ENCODE data around the gene NAALADL1.
"Not testable (repeated sequence)": the region's sequence is repeated elsewhere in the genome, so short reads cannot be mapped to it uniquely, and the experiment has no call there.

Gene NAALADL1

DNA sequence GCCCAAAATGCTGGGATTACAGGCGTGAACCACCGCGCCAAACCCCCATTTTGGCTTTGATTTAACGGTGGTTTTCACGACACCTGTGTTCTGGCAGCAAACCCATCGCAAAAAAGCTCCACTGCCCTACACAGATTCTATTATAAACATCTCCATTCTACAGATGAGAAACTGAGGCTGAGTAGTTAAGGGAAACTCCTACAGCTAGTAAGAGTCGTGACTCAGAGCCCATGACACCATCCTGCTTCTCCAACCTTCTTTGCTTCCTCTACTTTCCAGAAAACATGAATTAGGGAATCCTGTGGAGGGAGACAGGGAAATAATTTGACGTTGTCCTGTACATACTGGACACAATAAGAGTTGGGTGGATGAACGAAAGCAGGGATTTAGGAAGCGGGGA lies 31.5 kb downstream of the NAALADL1 start:
- Mint-ChIP-seq H3K36me3 (peaks cover 6% of the 10 kb centered on the region), H3K4me1 (peaks cover 22% of the 10 kb centered on the region), H3K4me3 (peak overlapping the region; percentile 62), H3K27ac (peak overlapping the region; percentile 93), H3K9me3 (no peaks in the 10 kb centered on the region), H3K27me3 (no peaks in the 10 kb centered on the region)
- CTCF ChIA-PET = interaction anchor here (0.6 to 2.1 kb wide), 2 partner anchors 12 to 71 kb away, joined by 3 to 16 read pairs; partner anchors contain the start of gene ARL2
- no peak for DNase-seq

DNA sequence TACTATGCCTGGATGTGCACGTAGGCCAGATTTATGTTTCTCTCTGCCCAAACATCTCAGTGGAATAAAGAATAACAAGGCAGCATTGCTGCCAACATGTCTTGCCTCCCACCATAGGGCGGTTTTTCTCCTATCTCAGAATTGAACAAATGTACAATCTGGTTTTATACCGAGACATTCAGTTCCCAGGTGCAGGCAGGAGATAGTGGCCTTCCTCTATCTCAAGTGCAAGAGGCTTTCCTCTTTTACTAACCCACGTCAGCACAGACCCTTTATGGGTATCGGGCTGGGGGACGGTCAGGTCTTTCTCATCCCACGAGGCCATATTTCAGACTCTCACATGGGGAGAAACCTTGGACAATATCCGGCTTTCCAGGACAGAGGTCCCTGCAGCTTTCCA lies 34.9 kb downstream of the NAALADL1 start:
- H3K27ac Mint-ChIP-seq, H3K4me3 Mint-ChIP-seq, CTCF ChIA-PET, H3K9me3 Mint-ChIP-seq, H3K27me3 Mint-ChIP-seq, DNase-seq, H3K36me3 Mint-ChIP-seq: not testable (repeated sequence)
- peaks cover 16% of the 10 kb centered on the region for H3K4me1 Mint-ChIP-seq

DNA sequence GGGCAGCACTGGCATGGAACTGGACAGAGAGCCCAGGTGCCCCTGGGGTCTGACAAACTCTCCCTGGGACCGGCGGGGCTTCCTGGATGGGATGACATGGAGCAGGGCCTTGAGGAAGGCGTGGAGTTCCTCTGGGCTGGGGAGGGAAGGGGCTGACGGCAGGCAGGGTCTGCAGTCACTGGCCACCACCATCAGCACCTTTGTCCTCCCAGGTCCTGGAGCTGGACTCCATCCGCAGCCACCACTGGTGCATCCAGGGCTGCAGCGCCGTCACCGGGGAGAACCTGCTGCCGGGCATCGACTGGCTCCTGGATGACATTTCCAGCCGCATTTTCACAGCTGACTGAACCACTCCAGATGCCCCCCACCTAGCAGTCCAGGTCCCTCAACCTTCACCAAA lies 36.8 kb downstream of the NAALADL1 start:
- Mint-ChIP-seq H3K4me1 (peaks cover 5% of the 10 kb centered on the region), H3K36me3 (peaks cover 19% of the 10 kb centered on the region), H3K27ac (no peak overlapping the region), H3K27me3 (no peaks in the 10 kb centered on the region), H3K9me3 (no peaks in the 10 kb centered on the region), H3K4me3 (no peak overlapping the region)
- DNase-seq = no peak
- CTCF ChIA-PET = no interaction called here

DNA sequence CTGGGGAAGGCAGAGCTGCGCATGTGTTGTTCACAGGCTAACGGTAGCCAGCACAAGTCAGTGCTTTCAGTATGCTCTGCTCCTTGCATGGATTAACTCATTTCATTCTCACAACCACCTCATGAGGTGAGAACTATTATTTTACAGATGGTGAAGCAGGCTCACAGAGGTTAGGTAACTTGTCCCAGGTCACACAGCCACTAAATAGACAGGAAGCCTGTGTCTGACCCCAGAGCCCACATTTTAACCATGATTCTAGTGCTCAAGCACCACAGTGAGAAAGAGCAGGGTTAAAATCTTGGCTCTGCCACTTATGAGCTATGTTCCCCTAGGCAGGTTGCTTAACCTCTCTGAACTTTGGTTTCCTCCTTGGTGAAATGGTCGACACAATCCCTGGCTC lies 37.4 kb downstream of the NAALADL1 start:
- Mint-ChIP-seq H3K36me3 (peaks cover 23% of the 10 kb centered on the region), H3K27ac (no peak overlapping the region)

DNA sequence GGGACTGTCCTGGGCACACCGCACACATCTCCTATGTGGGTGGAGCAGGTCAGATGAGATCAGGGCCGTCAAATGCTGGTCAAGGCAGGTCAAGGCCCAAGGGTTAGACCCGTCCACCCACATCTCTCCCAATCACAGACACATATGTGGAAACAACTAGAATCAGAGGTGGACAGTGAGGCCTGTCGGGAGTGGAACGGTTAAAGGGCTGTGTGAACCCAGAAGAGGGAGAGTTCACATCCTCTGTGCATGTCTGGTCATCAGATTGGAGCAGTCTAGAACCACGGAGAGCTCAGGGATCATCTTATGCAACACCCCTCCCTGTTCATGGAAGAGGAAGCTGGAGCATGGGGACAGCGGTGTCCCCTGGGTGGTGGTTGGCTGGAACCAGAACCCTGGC lies 38.5 kb downstream of the NAALADL1 start:
- no peaks in the 10 kb centered on the region for H3K27me3 Mint-ChIP-seq
- no peaks in the 10 kb centered on the region for H3K9me3 Mint-ChIP-seq
- CTCF ChIA-PET = no interaction called here
- H3K36me3 Mint-ChIP-seq = peaks cover 25% of the 10 kb centered on the region
- no peak overlapping the region for H3K27ac Mint-ChIP-seq
- H3K4me3 Mint-ChIP-seq = no peak overlapping the region
- DNase-seq = no peak
- H3K4me1 Mint-ChIP-seq = peaks cover 20% of the 10 kb centered on the region

More for the DNA sequence above, 37.4 kb downstream of the NAALADL1 start:
- Mint-ChIP-seq H3K27me3 (no peaks in the 10 kb centered on the region), H3K4me1 (peaks cover 9% of the 10 kb centered on the region), H3K4me3 (no peak overlapping the region), H3K9me3 (no peaks in the 10 kb centered on the region)
- CTCF ChIA-PET = no interaction called here
- no peak for DNase-seq

DNA sequence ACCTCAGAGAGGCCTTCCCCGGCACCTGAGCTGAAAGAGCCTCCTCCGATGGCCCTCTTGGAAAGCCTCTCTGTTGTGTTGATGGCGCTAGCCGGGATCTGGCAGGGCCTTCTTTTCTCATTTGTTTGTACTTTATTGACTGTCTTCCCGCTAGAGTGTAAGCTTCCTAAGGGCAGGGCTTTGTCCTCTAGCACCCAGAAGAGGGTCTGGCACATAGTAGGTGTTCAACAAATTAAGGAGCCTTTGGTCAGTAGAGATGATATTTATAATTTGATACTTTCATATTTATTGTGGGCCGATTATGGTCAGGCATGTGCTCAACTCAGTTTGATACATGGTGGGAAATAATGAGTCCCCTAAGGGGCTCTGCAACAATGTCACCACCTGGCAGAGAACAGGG lies 40.4 kb downstream of the NAALADL1 start:
- H3K9me3 Mint-ChIP-seq = no peaks in the 10 kb centered on the region
- H3K27me3 Mint-ChIP-seq = peaks cover 4% of the 10 kb centered on the region
- CTCF ChIA-PET = interaction anchor here (0.7 to 0.8 kb wide), 2 partner anchors 18 to 100 kb away, joined by 3 read pairs; partner anchors contain the start of gene ZNHIT2
- H3K36me3 Mint-ChIP-seq = peaks cover 25% of the 10 kb centered on the region
- no peak overlapping the region for H3K4me3 Mint-ChIP-seq
- no peak overlapping the region for H3K27ac Mint-ChIP-seq
- peaks cover 30% of the 10 kb centered on the region for H3K4me1 Mint-ChIP-seq
- no peak for DNase-seq

DNA sequence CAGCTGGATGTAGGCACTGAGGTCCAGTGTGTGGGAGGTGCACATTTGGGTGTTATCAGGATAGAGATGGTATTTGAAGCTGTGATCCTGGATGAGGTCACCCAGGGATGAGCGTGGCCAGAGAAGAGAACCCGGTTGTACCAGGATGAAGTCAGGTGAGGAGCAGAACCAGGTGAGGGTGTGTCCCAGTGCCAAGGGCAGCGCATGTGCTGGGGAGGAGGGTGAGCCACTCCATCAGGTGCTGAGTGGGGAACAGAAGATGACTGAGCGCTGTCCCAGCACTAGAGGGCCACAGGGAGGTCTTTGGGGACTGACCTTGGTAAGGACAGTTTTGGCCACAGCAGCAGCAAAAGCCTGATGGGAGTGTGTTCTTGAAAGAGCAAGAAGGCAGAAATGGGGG lies 41.6 kb downstream of the NAALADL1 start:
- Mint-ChIP-seq H3K36me3 (peaks cover 19% of the 10 kb centered on the region), H3K27ac (peak overlapping the region; percentile 17), H3K9me3 (no peaks in the 10 kb centered on the region), H3K27me3 (peaks cover 7% of the 10 kb centered on the region), H3K4me1 (peaks cover 32% of the 10 kb centered on the region), H3K4me3 (peak overlapping the region; percentile 9)
- DNase-seq = no peak
- CTCF ChIA-PET = no interaction called here

DNA sequence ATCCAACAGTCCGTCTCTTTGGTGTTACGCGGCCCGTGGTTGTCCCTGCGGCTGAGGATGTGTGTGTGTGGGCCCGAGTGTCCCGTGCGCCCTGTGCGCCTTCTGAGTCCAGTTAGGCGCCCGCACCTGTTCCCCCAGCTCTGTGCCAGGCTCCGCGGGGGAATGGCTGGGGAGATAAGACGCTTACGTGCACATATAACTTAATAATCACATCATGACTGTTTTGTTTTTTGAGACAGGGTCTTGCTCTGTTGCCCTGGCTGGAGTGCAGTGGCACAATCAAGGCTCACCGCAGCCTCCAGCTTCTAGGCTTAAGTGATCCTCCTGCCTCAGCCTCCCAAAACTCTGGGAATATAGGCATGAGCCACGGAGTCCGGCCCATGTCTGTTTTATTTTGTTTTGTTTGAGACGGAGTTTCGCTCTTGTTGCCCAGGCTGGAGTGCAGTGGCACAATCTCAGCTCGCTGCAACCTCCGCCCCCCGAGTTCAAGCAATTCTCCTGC lies 43.6 kb downstream of the NAALADL1 start:
- DNase-seq = no peak
- Mint-ChIP-seq H3K9me3 (no peaks in the 10 kb centered on the region), H3K4me3 (peak overlapping the region; percentile 89), H3K4me1 (peaks cover 32% of the 10 kb centered on the region), H3K27ac (peak overlapping the region; percentile 94), H3K36me3 (peaks cover 17% of the 10 kb centered on the region), H3K27me3 (peaks cover 15% of the 10 kb centered on the region)
- CTCF ChIA-PET = interaction anchor here (0.6 to 6.6 kb wide), 19 partner anchors 12 to 310 kb away, joined by 3 to 42 read pairs (median 4); partner anchors contain the start of genes CDC42BPG, MAJIN, SAC3D1 and SNX15

DNA sequence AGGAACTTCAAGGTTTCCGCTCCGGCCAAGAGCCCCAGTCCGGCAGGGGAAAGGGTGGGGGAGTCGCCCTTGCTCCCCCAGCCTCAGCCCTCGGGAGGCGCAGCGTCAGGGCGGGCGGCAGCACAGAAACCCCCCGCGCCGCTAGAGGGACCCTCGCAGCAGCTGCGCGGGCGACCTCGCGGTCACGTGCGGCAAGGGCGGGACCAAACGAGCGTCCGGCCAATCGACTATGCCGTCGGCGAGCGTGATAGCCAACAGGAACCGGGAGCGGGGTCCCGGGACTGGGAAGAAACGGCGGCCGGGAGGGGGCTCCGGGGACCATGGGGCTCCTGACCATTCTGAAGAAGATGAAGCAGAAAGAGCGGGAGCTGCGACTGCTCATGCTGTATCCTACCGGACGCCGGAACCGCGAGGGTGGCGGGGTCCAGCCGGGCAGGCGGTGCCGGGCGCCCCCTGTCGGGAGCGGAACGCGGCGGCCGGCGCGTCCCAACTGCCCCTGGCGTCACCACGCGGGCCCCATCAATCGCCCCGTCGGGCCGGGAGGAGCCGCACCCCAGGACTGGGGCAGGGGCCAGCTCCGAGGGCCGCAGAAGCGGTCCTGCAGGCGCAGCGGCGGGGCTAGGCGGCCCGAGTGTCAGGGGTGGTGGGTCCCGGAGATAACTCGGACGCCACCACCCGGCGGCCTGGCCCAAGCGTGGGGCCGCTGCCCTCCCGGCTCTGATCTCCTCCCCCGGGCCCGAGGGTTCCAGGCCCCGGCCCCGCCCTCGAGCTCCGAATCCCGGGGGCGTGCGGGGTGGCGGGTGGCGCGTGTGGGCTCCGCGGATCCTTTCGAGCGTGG lies 44.2 kb downstream of the NAALADL1 start, which contains the start of gene ARL2:
ARL2 (plus strand) TSS at position 273 of the 838 bp plus-strand sequence; CDS start at position 321, 48 bp downstream.
- peaks cover 15% of the 10 kb centered on the region for H3K36me3 Mint-ChIP-seq
- H3K27ac Mint-ChIP-seq = peak within 1 kb of the TSS; percentile 98
- peaks cover 32% of the 10 kb centered on the region for H3K4me1 Mint-ChIP-seq

DNA sequence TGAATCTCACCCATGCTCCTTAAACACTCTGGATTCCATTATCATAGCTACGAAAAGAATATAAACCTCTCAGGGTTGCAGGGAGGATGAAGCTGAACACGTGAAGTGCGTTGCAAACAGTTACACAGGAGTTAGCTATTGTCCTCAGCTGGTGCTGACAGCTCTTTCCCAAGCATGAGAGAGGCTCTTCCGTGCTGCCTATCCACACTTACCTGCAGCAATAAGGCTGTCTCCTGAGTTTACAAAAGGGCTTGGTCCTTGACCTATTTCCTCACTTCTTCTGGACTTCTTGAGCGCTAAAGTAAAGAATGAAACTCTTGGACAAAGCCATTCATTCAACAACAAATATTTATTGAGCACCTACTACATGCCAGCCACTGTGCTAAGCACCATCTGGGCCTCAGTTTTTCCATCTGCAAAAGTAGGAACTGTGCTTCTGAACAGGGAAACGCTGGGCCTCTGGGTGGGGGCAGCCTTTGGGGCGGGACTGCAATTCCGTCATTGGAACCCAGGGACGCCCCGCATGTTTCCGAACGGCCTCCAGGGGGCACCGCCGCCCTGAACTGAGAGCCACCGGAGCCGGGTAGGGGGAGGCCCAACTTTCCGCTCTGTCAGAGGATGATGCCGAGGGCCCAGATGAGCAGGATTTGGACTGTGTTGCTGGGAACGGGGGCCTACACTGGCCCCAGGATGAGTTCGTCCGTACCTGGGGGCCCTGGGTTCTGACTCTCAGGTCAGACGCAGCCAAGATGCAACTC lies 45.0 kb downstream of the NAALADL1 start:
- peak; percentile 95 for DNase-seq
- H3K27ac Mint-ChIP-seq = peak overlapping the region; percentile 98
- no peaks in the 10 kb centered on the region for H3K9me3 Mint-ChIP-seq
- peaks cover 15% of the 10 kb centered on the region for H3K36me3 Mint-ChIP-seq
- CTCF ChIA-PET = interaction anchor here (0.8 to 6.6 kb wide), 27 partner anchors 10 to 302 kb away, joined by 3 to 42 read pairs (median 4); partner anchors contain the start of genes BATF2, CDC42BPG, FAU and SAC3D1
- peaks cover 15% of the 10 kb centered on the region for H3K27me3 Mint-ChIP-seq
- peak overlapping the region; percentile 85 for H3K4me3 Mint-ChIP-seq
- H3K4me1 Mint-ChIP-seq = peaks cover 32% of the 10 kb centered on the region

More for the DNA sequence above, 44.2 kb downstream of the NAALADL1 start, which contains the start of gene ARL2:
- CTCF ChIA-PET = interaction anchor here (0.8 to 6.6 kb wide), 23 partner anchors 12 to 301 kb away, joined by 3 to 42 read pairs (median 4); partner anchors contain the start of genes BATF2, CDC42BPG, MAJIN and SAC3D1
- no peaks in the 10 kb centered on the region for H3K9me3 Mint-ChIP-seq
- H3K4me3 Mint-ChIP-seq = peak within 1 kb of the TSS; percentile 89
- peaks cover 15% of the 10 kb centered on the region for H3K27me3 Mint-ChIP-seq
- peak; percentile 90 for DNase-seq

DNA sequence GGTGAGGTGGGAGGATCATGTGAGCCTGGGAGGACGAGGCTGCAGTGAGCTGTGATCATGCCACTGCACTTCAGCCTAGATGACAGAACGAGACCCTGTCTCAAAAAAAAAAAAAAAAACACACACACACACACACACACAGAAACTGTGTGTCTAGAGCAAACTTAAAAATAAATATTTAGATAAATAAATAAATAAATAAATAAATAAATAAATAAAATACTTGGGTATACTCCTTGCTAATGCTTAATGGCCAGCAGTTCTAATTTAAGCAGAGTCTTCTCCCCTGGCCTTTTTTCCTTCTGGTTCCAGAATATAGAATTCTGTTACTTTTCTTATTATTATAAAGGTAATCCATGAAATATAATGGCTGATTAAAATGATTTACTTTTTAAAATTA lies 49.5 kb downstream of the NAALADL1 start:
- no peak overlapping the region for H3K27ac Mint-ChIP-seq
- peaks cover 23% of the 10 kb centered on the region for H3K27me3 Mint-ChIP-seq
- no peaks in the 10 kb centered on the region for H3K9me3 Mint-ChIP-seq
- H3K4me3 Mint-ChIP-seq = no peak overlapping the region
- CTCF ChIA-PET = interaction anchor here (1.2 kb wide), 1 partner anchor 24 kb away, joined by 3 read pairs; no protein-coding TSS in a partner anchor
- H3K36me3 Mint-ChIP-seq = no peaks in the 10 kb centered on the region
- H3K4me1 Mint-ChIP-seq = peaks cover 9% of the 10 kb centered on the region
- DNase-seq = no peak

DNA sequence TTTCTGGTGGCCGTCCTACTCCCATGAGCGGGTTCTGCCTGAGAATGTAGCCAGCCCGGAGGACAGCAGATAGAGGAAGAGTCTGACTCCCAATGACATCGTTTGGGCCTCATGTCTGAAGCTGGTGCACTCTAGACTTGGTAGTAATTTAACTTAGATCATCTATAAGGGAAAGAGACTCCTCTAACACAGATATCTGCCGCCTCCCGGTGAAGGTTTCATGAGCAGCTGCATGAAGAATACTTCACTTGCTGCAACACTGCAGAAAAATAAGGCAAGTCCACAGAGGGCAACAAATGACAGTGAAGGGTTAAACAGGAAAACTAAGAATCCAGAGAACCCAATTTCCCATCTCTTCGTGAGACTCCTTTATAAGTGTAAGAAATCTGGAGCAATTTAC lies 50.3 kb downstream of the NAALADL1 start:
- H3K4me1 Mint-ChIP-seq = peaks cover 3% of the 10 kb centered on the region
- peaks cover 25% of the 10 kb centered on the region for H3K27me3 Mint-ChIP-seq
- CTCF ChIA-PET = interaction anchor here (0.7 kb wide), 1 partner anchor 10 kb away, joined by 3 read pairs; no protein-coding TSS in a partner anchor
- no peaks in the 10 kb centered on the region for H3K36me3 Mint-ChIP-seq
- no peaks in the 10 kb centered on the region for H3K9me3 Mint-ChIP-seq
- H3K4me3 Mint-ChIP-seq = no peak overlapping the region
- H3K27ac Mint-ChIP-seq = no peak overlapping the region
- DNase-seq = no peak

DNA sequence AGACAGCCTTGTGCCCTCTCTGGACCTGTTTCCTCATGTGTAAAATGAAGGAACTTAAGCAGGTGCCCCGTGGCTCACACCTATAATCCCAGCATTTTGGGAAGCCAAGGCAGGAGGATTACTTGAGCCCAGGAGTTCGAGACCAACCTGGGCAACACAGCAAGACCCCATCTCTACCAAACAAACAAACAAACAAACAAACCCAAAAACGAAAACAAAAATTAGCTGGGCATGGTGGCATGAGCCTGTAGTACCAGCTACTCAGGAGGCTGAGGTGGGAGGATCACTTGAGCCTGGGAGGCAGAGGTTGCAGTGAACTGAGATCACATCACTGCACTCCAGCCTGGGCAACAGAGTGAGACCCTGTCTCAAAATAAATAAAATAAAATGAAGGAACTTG lies 54.4 kb downstream of the NAALADL1 start:
- H3K36me3 Mint-ChIP-seq, H3K4me1 Mint-ChIP-seq, H3K27ac Mint-ChIP-seq, DNase-seq, H3K4me3 Mint-ChIP-seq, H3K9me3 Mint-ChIP-seq: not testable (repeated sequence)
- peaks cover 14% of the 10 kb centered on the region for H3K27me3 Mint-ChIP-seq
- CTCF ChIA-PET = interaction anchor here (1.4 to 1.6 kb wide), 2 partner anchors 9 to 160 kb away, joined by 4 to 5 read pairs; no protein-coding TSS in a partner anchor

DNA sequence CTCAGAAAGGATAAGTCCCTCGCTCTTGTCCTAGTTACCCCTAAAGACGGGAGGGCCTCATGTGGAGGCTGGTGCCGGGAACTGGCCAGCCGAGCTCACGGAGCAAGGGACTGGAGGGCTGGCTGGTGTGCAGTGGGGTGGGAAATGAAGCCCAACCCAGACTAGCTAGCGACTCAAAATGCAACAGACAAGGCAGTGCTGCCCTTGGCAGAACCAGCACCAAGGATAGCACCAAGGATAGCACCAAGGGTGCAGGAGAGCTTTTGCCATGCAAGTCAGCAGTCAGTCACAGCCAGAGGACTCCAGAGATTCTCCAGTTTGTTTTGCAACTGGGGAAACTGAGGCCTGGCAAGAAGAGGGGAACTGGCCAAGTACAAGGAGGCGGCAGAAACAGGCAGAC lies 55.1 kb downstream of the NAALADL1 start:
- Mint-ChIP-seq H3K4me3 (no peak overlapping the region), H3K27ac (no peak overlapping the region), H3K27me3 (peaks cover 14% of the 10 kb centered on the region), H3K36me3 (no peaks in the 10 kb centered on the region), H3K4me1 (peaks cover 16% of the 10 kb centered on the region), H3K9me3 (no peaks in the 10 kb centered on the region)
- CTCF ChIA-PET = interaction anchor here (1.4 to 1.6 kb wide), 2 partner anchors 10 to 160 kb away, joined by 4 to 5 read pairs; no protein-coding TSS in a partner anchor
- DNase-seq = no peak
